Calu3 (cell line): ENCODE measurements around the gene SFMBT2. TPM values are rescaled to one million over a fixed set of nuclear protein-coding genes. Genes with fewer than 3 reads are reported as not detected.

Experiments used
- BruUV-seq: library from RNA; stranded (reverse); fragments of 400-500 nt; replicated peaks from 2 replicates; lab custom pipeline; 2021; lab: Mats Ljungman, UMichigan
- CTCF ChIA-PET: fragments of 300-600 bp; sonication (Branson Sonifier 250); formaldehyde crosslinking; loops from one replicate; lab custom pipeline; 2022; ENCODE audit warnings: antibody characterized with exemption; lab: Charles Lee
- DNase-seq: peaks from one replicate; pipeline ENCODE4 v3.0.0; 2022
- H3K27ac Mint-ChIP-seq: one replicate; pipeline ENCODE4 v1.8.0; 2022; ENCODE audit warnings: mixed read lengths; ENCODE audit not compliant: unreplicated experiment
- H3K27me3 Mint-ChIP-seq: one replicate; pipeline ENCODE4 v1.8.0; 2022; ENCODE audit warnings: mixed read lengths; ENCODE audit not compliant: unreplicated experiment
- H3K36me3 Mint-ChIP-seq: one replicate; pipeline ENCODE4 v1.8.0; 2022; ENCODE audit warnings: mild to moderate bottlenecking, moderate library complexity, mixed read lengths; ENCODE audit not compliant: insufficient read depth, unreplicated experiment
- H3K4me1 Mint-ChIP-seq: one replicate; pipeline ENCODE4 v1.8.0; 2022; ENCODE audit warnings: mild to moderate bottlenecking, low read depth, mixed read lengths; ENCODE audit not compliant: unreplicated experiment
- H3K4me3 Mint-ChIP-seq: one replicate; pipeline ENCODE4 v1.8.0; 2022; ENCODE audit warnings: mild to moderate bottlenecking, low read depth, moderate library complexity, mixed read lengths; ENCODE audit not compliant: unreplicated experiment
- H3K9me3 Mint-ChIP-seq: one replicate; pipeline ENCODE4 v1.8.0; 2022; ENCODE audit warnings: low read depth, mixed read lengths; ENCODE audit not compliant: unreplicated experiment
- intact Hi-C: fragments of 100-400 bp; cut with micrococcal nuclease; formaldehyde crosslinking; loops from one replicate; pipeline ENCODE4 v1.10.0; 2022; ENCODE audit not compliant: unreplicated experiment
- total RNA-seq: library from RNA; stranded (reverse); gene quantifications from 2 replicates; pipeline ENCODE4 v1.2.3, GENCODE V29; 2022
- TF ChIP-seq, protein P1 (sequence below): fragments of 200-600 bp; IDR thresholded peaks from one replicate; pipeline ENCODE4 v1.8.0; 2022; ENCODE audit warnings: antibody characterized with exemption; ENCODE audit not compliant: unreplicated experiment

Gene SFMBT2
- total RNA-seq, 1 experiment from 2014 or later: 0.64 TPM

DNA sequence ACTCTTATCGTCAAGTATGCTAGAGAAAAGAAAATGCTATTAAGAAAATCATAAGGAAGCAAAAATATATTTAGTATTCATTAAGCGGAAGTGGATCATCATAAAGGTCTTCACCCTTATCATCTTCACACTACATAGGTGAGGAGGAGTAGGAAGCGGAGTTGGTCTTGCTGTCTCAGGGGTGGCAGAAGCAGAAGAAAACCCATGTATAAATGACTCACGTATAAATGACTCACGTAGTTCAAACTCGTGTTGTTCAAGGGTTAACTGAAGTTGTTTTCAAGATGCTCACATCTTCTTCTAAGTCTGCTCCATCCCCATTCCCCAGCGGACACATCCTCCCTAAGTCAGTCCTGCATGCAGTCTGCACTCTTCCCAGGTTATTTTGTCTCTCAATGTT, 72.4 kb downstream of the SFMBT2 start:
- no peaks in the 10 kb centered on the region for H3K4me1 Mint-ChIP-seq
- CTCF ChIA-PET: no interaction called here
- no TSS peak for BruUV-seq
- no peaks in the 10 kb centered on the region for H3K36me3 Mint-ChIP-seq
- intact Hi-C loops: no loop called here
- no peak overlapping the region for H3K4me3 Mint-ChIP-seq
- peaks cover 3% of the 10 kb centered on the region for H3K9me3 Mint-ChIP-seq
- peaks cover 26% of the 10 kb centered on the region for H3K27me3 Mint-ChIP-seq
- no peak overlapping the region for H3K27ac Mint-ChIP-seq
- DNase-seq: no peak
- TF ChIP-seq, protein P1, sequence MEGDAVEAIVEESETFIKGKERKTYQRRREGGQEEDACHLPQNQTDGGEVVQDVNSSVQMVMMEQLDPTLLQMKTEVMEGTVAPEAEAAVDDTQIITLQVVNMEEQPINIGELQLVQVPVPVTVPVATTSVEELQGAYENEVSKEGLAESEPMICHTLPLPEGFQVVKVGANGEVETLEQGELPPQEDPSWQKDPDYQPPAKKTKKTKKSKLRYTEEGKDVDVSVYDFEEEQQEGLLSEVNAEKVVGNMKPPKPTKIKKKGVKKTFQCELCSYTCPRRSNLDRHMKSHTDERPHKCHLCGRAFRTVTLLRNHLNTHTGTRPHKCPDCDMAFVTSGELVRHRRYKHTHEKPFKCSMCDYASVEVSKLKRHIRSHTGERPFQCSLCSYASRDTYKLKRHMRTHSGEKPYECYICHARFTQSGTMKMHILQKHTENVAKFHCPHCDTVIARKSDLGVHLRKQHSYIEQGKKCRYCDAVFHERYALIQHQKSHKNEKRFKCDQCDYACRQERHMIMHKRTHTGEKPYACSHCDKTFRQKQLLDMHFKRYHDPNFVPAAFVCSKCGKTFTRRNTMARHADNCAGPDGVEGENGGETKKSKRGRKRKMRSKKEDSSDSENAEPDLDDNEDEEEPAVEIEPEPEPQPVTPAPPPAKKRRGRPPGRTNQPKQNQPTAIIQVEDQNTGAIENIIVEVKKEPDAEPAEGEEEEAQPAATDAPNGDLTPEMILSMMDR: no peak

DNA sequence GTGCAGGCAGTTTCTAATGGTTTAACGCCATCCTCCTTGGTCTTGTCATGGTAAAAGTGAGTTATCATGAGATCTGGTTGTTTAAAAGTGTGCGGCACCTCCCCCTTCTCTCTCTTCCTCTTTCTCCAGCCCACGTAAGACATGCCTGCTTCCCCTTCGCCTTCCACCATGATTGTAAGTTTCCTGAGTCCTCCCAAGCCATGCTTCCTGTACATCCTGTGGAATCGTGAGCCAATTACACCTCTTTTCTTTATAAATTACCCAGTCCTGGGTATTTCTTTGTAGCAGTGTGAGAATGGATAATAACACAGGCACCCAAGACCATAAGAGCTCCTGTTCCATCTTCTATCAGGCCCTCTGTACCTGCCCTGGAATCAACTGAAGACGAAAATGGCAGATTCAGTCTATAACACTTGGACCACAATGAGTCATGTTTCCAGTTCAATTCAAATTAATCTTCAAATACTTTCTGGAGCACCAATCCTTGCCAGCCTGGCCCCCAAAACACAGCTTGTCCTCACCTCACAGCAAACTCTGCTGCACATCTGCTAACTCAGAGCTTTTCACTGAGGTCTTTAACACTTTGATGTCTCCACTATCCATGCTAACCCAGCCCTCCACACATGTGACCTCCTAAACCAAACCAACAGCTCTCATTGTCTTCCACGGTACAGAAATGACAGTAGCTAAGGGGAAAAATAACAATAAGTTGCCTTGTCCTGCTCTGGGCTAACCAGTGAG, 73.2 kb downstream of the SFMBT2 start:
- DNase-seq: no peak
- Mint-ChIP-seq H3K9me3 (no peaks in the 10 kb centered on the region), H3K27me3 (peaks cover 26% of the 10 kb centered on the region), H3K4me3 (no peak overlapping the region), H3K4me1 (no peaks in the 10 kb centered on the region), H3K27ac (no peak overlapping the region), H3K36me3 (no peaks in the 10 kb centered on the region)
- no TSS peak for BruUV-seq
- CTCF ChIA-PET: no interaction called here
- TF ChIP-seq, protein P1: no peak
- intact Hi-C loops: no loop called here

- Mint-ChIP-seq H3K9me3 (no peaks in the 10 kb centered on the region), H3K4me1 (no peaks in the 10 kb centered on the region), H3K36me3 (no peaks in the 10 kb centered on the region), H3K4me3 (no peak overlapping the region), H3K27me3 (peaks cover 37% of the 10 kb centered on the region), H3K27ac (no peak overlapping the region)
- CTCF ChIA-PET: no interaction called here
- TF ChIP-seq, protein P1: no peak
- BruUV-seq: no TSS peak
- DNase-seq: no peak
- intact Hi-C loops: no loop called here
These were observed 74.9 kb downstream of the SFMBT2 start for GRCh38 chr10:7335977-7336376.

- no peak overlapping the region for H3K27ac Mint-ChIP-seq
- TF ChIP-seq, protein P1: no peak
- DNase-seq: no peak
- H3K27me3 Mint-ChIP-seq: peaks cover 46% of the 10 kb centered on the region
- H3K4me1 Mint-ChIP-seq: no peaks in the 10 kb centered on the region
- no peak overlapping the region for H3K4me3 Mint-ChIP-seq
- no peaks in the 10 kb centered on the region for H3K9me3 Mint-ChIP-seq
- H3K36me3 Mint-ChIP-seq: no peaks in the 10 kb centered on the region
- BruUV-seq: no TSS peak
- intact Hi-C loops: no loop called here
- CTCF ChIA-PET: no interaction called here
These were observed 76.2 kb downstream of the SFMBT2 start for GRCh38 chr10:7334642-7334964.
